CD14-positive monocyte (primary cell): ENCODE measurements around the gene SLC15A5. TPM values are rescaled to one million over a fixed set of nuclear protein-coding genes. Genes with fewer than 3 reads are reported as not detected.

Source experiments
- DNase-seq, 3 donors: peaks; one replicate each; pipeline ENCODE4 v3.0.0-alpha.2; 2011 to 2022
- H2AFZ ChIP-seq: 2 replicates; pipeline ENCODE4 v1.6.0; 2012; ENCODE audit warnings: mild to moderate bottlenecking, low read depth, low read length, inconsistent platforms; ENCODE audit not compliant: insufficient read depth, poor library complexity, severe bottlenecking
- H3K27ac ChIP-seq, 2 donors: 1 replicate in 1 of 2; 2 replicates in 1 of 2; pipeline ENCODE4 v1.5.1; 2012 to 2013; ENCODE audit warnings: low read length in 2 of 2, control low read depth in 1 of 2, inconsistent platforms in 1 of 2, low read depth in 1 of 2, mild to moderate bottlenecking in 1 of 2
- H3K27me3 ChIP-seq, 2 donors: one replicate each; pipeline versions ENCODE4 v1.6.0 to v1.6.1; 2011 to 2013; ENCODE audit warnings: low read length in 2 of 2; ENCODE audit not compliant: control insufficient read depth in 2 of 2, insufficient read depth in 2 of 2
- H3K36me3 ChIP-seq, 2 donors: replicated peaks in 1 of 2; 1 replicate in 1 of 2; 2 replicates in 1 of 2; pipeline versions ENCODE4 v1.5.1 to v1.6.1; 2012 to 2013; ENCODE audit warnings: low read length in 2 of 2, control low read depth in 1 of 2, inconsistent platforms in 1 of 2, mild to moderate bottlenecking in 1 of 2; ENCODE audit not compliant: insufficient read depth in 2 of 2, control insufficient read depth in 1 of 2
- H3K4me1 ChIP-seq, 2 donors: 1 replicate in 1 of 2; 2 replicates in 1 of 2; pipeline versions ENCODE4 v1.5.1 to v1.6.1; 2012 to 2013; ENCODE audit warnings: low read length in 2 of 2, control low read depth in 1 of 2, inconsistent platforms in 1 of 2, mild to moderate bottlenecking in 1 of 2, moderate library complexity in 1 of 2; ENCODE audit not compliant: insufficient read depth in 2 of 2, control insufficient read depth in 1 of 2
- H3K4me2 ChIP-seq: replicated peaks from 2 replicates; pipeline ENCODE3; 2012; ENCODE audit warnings: low read length, moderate library complexity, mild to moderate bottlenecking; ENCODE audit not compliant: poor library complexity, severe bottlenecking; ENCODE audit errors: extremely low read depth
- H3K4me3 ChIP-seq, 3 experiments: fragments of 200-600 bp in 1 of 3; sonication (generic) in 1 of 3; replicated peaks in 1 of 3; 1 replicate in 2 of 3; 2 replicates in 1 of 3; pipeline ENCODE4 v1.5.1; 2011 to 2013; ENCODE audit warnings: low read length in 3 of 3, mild to moderate bottlenecking in 3 of 3, control low read depth in 2 of 3, low read depth in 2 of 3, inconsistent platforms in 1 of 3, moderate library complexity in 1 of 3
- H3K79me2 ChIP-seq: 2 replicates; pipeline ENCODE4 v1.6.0; 2012; ENCODE audit warnings: mild to moderate bottlenecking, control low read depth, inconsistent platforms, low read length, moderate library complexity; ENCODE audit not compliant: insufficient read depth
- H3K9ac ChIP-seq: 2 replicates; pipeline ENCODE4 v1.6.0; 2017; ENCODE audit warnings: low read length, mild to moderate bottlenecking; ENCODE audit not compliant: insufficient read depth, poor library complexity, severe bottlenecking
- H3K9me3 ChIP-seq, 2 donors: replicated peaks in 1 of 2; 1 replicate in 1 of 2; 2 replicates in 1 of 2; pipeline versions ENCODE4 v1.5.1 to v1.6.1; 2012 to 2013; ENCODE audit warnings: low read length in 2 of 2, control low read depth in 1 of 2; ENCODE audit not compliant: control insufficient read depth in 1 of 2, insufficient read depth in 1 of 2
- H4K20me1 ChIP-seq: 2 replicates; pipeline ENCODE4 v1.6.0; 2012; ENCODE audit warnings: mild to moderate bottlenecking, low read length, control low read depth, moderate library complexity; ENCODE audit not compliant: insufficient read depth
- H3K27ac Mint-ChIP-seq, 7 donors: one replicate each; pipeline ENCODE4 v1.8.0; 2020; ENCODE audit warnings: mild to moderate bottlenecking in 7 of 7, mixed read lengths in 7 of 7, moderate library complexity in 6 of 7, inconsistent platforms in 2 of 7
- H3K27me3 Mint-ChIP-seq, 3 donors: one replicate each; pipeline ENCODE4 v1.8.0; 2021 to 2022; ENCODE audit warnings: low read depth in 3 of 3, mild to moderate bottlenecking in 3 of 3, mixed read lengths in 3 of 3, moderate library complexity in 3 of 3, inconsistent platforms in 1 of 3
- H3K36me3 Mint-ChIP-seq, 2 donors: one replicate each; pipeline ENCODE4 v1.8.0; 2020; ENCODE audit warnings: mixed read lengths in 2 of 2, inconsistent platforms in 1 of 2, mild to moderate bottlenecking in 1 of 2
- H3K4me1 Mint-ChIP-seq: one replicate; pipeline ENCODE4 v1.8.0; 2020; ENCODE audit warnings: mild to moderate bottlenecking, mixed read lengths
- H3K4me3 Mint-ChIP-seq, 2 donors: one replicate each; pipeline ENCODE4 v1.8.0; 2020; ENCODE audit warnings: mild to moderate bottlenecking in 2 of 2, mixed read lengths in 2 of 2, moderate library complexity in 1 of 2
- H3K9me3 Mint-ChIP-seq, 7 donors: one replicate each; pipeline ENCODE4 v1.8.0; 2020 to 2022; ENCODE audit warnings: mixed read lengths in 7 of 7, mild to moderate bottlenecking in 6 of 7, moderate library complexity in 6 of 7, inconsistent platforms in 2 of 7
- CTCF ChIP-seq: fragments of 200-600 bp; IDR thresholded peaks from one replicate; pipeline ENCODE4 v1.8.0; 2022; ENCODE audit warnings: antibody characterized with exemption, mild to moderate bottlenecking
- WGBS: methylation state at CpG from one replicate; pipeline ENCODE4 v1.1.5; 2013; ENCODE audit warnings: missing lambda C conversion rate; ENCODE audit not compliant: insufficient coverage; 5-methylcytosine and 5-hydroxymethylcytosine counted together
- intact Hi-C, 2 donors: fragments of 100-400 bp; cut with micrococcal nuclease; formaldehyde crosslinking; loops; one replicate each; pipeline versions ENCODE4 v1.15.0 to v1.15.1; 2023
- polyA plus RNA-seq, 3 donors: library from polyadenylated mRNA; depleted of rRNA in 1 of 3; unstranded in 2 of 3; stranded (reverse) in 1 of 3; fragments of 300-500 nt in 2 of 3; fragments of >200 nt in 1 of 3; fragmentation: Illumina TruSeq in 2 of 3; gene quantifications; 1 replicate in 2 of 3; 2 replicates in 1 of 3; pipeline ENCODE4 v1.2.3, GENCODE V29; 2012 to 2021

Gene SLC15A5
- polyA plus RNA-seq, 3 donors = not detected

- H4K20me1 ChIP-seq = no peaks in the 10 kb centered on the region
- Mint-ChIP-seq H3K4me1 (no peaks in the 10 kb centered on the region), H3K27me3 (peaks cover 0 to 1% (median 0%) of the 10 kb centered on the region in 3 donors), H3K36me3 (no peaks in the 10 kb centered on the region), H3K27ac (no peak overlapping the region), H3K4me3 (no peak overlapping the region), H3K9me3 (peaks cover 0 to 8% (median 3%) of the 10 kb centered on the region in 7 donors)
- H3K36me3 ChIP-seq = no peaks in the 10 kb centered on the region
- H3K9me3 ChIP-seq = no peaks in the 10 kb centered on the region
- DNase-seq = no peak
- H3K9ac ChIP-seq = no peak overlapping the region
- no CpG with 5 or more reads among the region's 3 CpGs for WGBS
- H3K4me1 ChIP-seq = no peaks in the 10 kb centered on the region
- no peaks in the 10 kb centered on the region for H3K27me3 ChIP-seq
- no peak overlapping the region for H2AFZ ChIP-seq
- H3K4me2 ChIP-seq = no peak overlapping the region
- TF ChIP-seq CTCF = no peak
- intact Hi-C loops = no loop called here
- no peak overlapping the region for H3K4me3 ChIP-seq
- H3K79me2 ChIP-seq = no peaks in the 10 kb centered on the region
- H3K27ac ChIP-seq = no peak overlapping the region
Measured at GRCh38 chr12:16281157-16281556, 3.7 kb upstream of the SLC15A5 start.

GRCh38 chr12:16272222-16272621 is 5.3 kb downstream of the SLC15A5 start:
- WGBS = 86% methylated on average over 1 of the region's 3 CpGs
- Histone ChIP-seq H3K4me3 (no peak overlapping the region), H3K4me1 (no peaks in the 10 kb centered on the region), H3K36me3 (no peaks in the 10 kb centered on the region), H4K20me1 (no peaks in the 10 kb centered on the region), H3K27me3 (no peaks in the 10 kb centered on the region), H3K9ac (no peak overlapping the region), H3K79me2 (no peaks in the 10 kb centered on the region), H3K27ac (no peak overlapping the region), H2AFZ (no peak overlapping the region), H3K4me2 (no peak overlapping the region), H3K9me3 (no peaks in the 10 kb centered on the region)
- intact Hi-C loops = no loop called here
- H3K27me3 Mint-ChIP-seq = peaks cover 0 to 1% (median 0%) of the 10 kb centered on the region in 3 donors
- H3K4me1 Mint-ChIP-seq = no peaks in the 10 kb centered on the region
- no peak for DNase-seq
- H3K27ac Mint-ChIP-seq = no peak overlapping the region
- peaks cover 0 to 3% (median 0%) of the 10 kb centered on the region in 7 donors for H3K9me3 Mint-ChIP-seq
- H3K4me3 Mint-ChIP-seq = no peak overlapping the region
- no peaks in the 10 kb centered on the region for H3K36me3 Mint-ChIP-seq
- no peak for TF ChIP-seq CTCF
